Body of pancreas (tissue), 4 donors: ENCODE measurements around the gene EFNA3.

Experiments used
- POLR2A ChIP-seq, 3 donors: fragments of 450-650 bp; IDR thresholded peaks; one replicate each; pipeline ENCODE4 v1.6.1; 2016; ENCODE audit warnings: antibody characterized with exemption in 3 of 3, mild to moderate bottlenecking in 2 of 3
- TF ChIP-seq, protein P1 (sequence below), 7 experiments: fragments of 450-650 bp in 4 of 7; fragments of 200-600 bp in 3 of 7; sonication (generic) in 3 of 7; IDR thresholded peaks; one replicate each; pipeline ENCODE4 v1.5.1; 2016 to 2019; ENCODE audit warnings: antibody characterized with exemption in 7 of 7

DNA sequence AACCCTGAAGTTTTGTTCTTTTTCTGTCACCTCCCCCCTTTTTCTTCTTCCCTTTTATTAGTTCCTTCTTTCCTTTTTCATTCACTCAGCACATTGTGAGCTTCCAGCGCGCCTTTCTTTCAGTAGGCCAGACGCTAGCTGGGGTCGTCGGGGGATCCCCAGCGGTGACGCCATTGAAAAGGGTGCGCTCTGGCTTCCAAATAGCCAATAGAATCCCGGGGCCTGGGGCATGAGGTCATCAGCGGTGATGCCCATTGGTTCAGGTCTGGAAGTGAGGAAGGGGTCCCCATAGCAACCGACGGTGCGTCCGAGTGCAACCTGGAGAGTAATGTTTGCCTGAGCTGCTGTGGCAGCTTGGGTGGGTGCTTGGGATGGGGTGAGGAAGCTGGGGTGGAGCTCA, 6.9 kb upstream of the EFNA3 start:
- TF ChIP-seq POLR2A (IDR thresholded peaks at IDR 0.05), result no peak
- TF ChIP-seq, protein P1, sequence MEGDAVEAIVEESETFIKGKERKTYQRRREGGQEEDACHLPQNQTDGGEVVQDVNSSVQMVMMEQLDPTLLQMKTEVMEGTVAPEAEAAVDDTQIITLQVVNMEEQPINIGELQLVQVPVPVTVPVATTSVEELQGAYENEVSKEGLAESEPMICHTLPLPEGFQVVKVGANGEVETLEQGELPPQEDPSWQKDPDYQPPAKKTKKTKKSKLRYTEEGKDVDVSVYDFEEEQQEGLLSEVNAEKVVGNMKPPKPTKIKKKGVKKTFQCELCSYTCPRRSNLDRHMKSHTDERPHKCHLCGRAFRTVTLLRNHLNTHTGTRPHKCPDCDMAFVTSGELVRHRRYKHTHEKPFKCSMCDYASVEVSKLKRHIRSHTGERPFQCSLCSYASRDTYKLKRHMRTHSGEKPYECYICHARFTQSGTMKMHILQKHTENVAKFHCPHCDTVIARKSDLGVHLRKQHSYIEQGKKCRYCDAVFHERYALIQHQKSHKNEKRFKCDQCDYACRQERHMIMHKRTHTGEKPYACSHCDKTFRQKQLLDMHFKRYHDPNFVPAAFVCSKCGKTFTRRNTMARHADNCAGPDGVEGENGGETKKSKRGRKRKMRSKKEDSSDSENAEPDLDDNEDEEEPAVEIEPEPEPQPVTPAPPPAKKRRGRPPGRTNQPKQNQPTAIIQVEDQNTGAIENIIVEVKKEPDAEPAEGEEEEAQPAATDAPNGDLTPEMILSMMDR (IDR thresholded peaks at IDR 0.05), result no peak
